GM21447 (cell line): ENCODE measurements around the gene CMTR1.
"Not testable (repeated sequence)": the region's sequence is repeated elsewhere in the genome, so short reads cannot be mapped to it uniquely, and the experiment has no call there.

Experiments
- ATAC-seq: cut with Tn5 transposase; IDR thresholded peaks from one replicate; pipeline ENCODE4 v1.9.1; 2021; ENCODE audit not compliant: unreplicated experiment

Gene CMTR1

GRCh38 chr6:37432916-37433656 is at the start of gene CMTR1:
TSS of gene CMTR1 (plus strand) at chr6:37433221. CDS start at chr6:37435630, 2,409 bp downstream.
- ATAC-seq: peak; percentile 76

GRCh38 chr6:37388578-37388977 is 44.4 kb upstream of the CMTR1 start:
- no peak for ATAC-seq

GRCh38 chr6:37389857-37390256 is 43.2 kb upstream of the CMTR1 start:
- no peak for ATAC-seq

- no peak for ATAC-seq
Observed at GRCh38 chr6:37391120-37391519, 41.9 kb upstream of the CMTR1 start.

- no peak for ATAC-seq
Observed at GRCh38 chr6:37392821-37393220, 40.2 kb upstream of the CMTR1 start.

GRCh38 chr6:37393381-37393929 is 39.6 kb upstream of the CMTR1 start:
- ATAC-seq: no peak

- ATAC-seq: no peak
Observed at GRCh38 chr6:37396571-37397180, 36.3 kb upstream of the CMTR1 start.

- no peak for ATAC-seq
Observed at GRCh38 chr6:37399131-37399530, 33.9 kb upstream of the CMTR1 start.

- ATAC-seq: no peak
Observed at GRCh38 chr6:37399795-37400490, 33.1 kb upstream of the CMTR1 start.

GRCh38 chr6:37401658-37402057 is 31.4 kb upstream of the CMTR1 start:
- ATAC-seq: not testable (repeated sequence)

GRCh38 chr6:37406726-37407341 is 26.2 kb upstream of the CMTR1 start:
- no peak for ATAC-seq

GRCh38 chr6:37407948-37408347 is 25.1 kb upstream of the CMTR1 start:
- ATAC-seq: no peak

- no peak for ATAC-seq
Observed at GRCh38 chr6:37409501-37409900, 23.5 kb upstream of the CMTR1 start.

GRCh38 chr6:37417393-37417792 is 15.6 kb upstream of the CMTR1 start:
- no peak for ATAC-seq

GRCh38 chr6:37418722-37419121 is 14.3 kb upstream of the CMTR1 start:
- no peak for ATAC-seq

GRCh38 chr6:37426058-37426944 is 6.7 kb upstream of the CMTR1 start:
- no peak for ATAC-seq

GRCh38 chr6:37426945-37427510 is 6.0 kb upstream of the CMTR1 start:
- ATAC-seq: no peak

- no peak for ATAC-seq
Observed at GRCh38 chr6:37429352-37429750, 3.7 kb upstream of the CMTR1 start.

GRCh38 chr6:37432590-37432915 is 468 bp upstream of the CMTR1 start:
- ATAC-seq: peak; percentile 8

GRCh38 chr6:37433657-37434271 is 743 bp downstream of the CMTR1 start:
- ATAC-seq: peak; percentile 47
